ENCODE results near the gene NCOA5.

The NCOA5 gene

DNA sequence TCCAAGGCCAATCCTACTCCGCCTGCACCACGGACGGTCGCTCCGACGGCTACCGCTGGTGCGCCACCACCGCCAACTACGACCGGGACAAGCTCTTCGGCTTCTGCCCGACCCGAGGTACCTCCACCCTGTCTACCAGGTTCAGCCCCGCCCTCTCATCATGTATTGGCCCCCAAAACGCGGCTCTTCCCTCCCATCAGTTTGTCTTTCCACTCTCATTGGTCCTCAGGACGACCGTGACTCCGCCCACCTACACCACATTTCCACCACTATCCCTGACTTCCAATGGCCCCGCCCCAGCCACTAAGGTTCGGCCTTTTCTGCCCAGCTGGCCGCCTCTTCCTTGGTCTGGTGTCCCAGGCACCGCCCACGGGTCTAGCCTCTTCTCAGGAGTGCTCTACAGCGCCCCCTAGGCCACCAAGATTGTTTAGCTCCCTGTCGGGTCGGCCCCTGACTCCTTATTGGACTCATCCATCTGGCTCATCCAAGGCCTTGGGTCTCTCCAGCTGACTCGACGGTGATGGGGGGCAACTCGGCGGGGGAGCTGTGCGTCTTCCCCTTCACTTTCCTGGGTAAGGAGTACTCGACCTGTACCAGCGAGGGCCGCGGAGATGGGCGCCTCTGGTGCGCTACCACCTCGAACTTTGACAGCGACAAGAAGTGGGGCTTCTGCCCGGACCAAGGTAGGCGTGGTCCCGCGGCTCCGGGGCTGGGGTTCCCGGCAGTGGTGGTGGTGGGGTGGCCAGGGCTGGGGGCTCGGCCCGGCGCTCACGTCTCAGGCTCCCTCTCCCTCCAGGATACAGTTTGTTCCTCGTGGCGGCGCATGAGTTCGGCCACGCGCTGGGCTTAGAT lies 77.9 kb downstream of the NCOA5 start:
- peak; percentile 34 for DNase-seq

All from CD4-positive, alpha-beta T cell treated with Interleukin-12 subunit alpha and Interleukin-12 subunit beta, for 1 hour (primary cell).